HepG2 (cell line): ENCODE measurements around the gene GTF2H1. TPM values are rescaled to one million over a fixed set of nuclear protein-coding genes. Genes with fewer than 3 reads are reported as not detected.

Experiments
- CCAR2 ChIP-seq: fragments of 200-400 bp; formaldehyde crosslinking; optimal IDR thresholded peaks from 2 replicates; pipeline ENCODE3; 2018; ENCODE audit warnings: low read depth, mild to moderate bottlenecking, low read length, moderate library complexity
- LCORL ChIP-seq, 2 experiments: fragments of 450-650 bp in 1 of 2; sonication (generic) in 1 of 2; formaldehyde crosslinking in 1 of 2; IDR thresholded peaks; 2 replicates each; pipeline versions ENCODE4 v1.5.0 to v1.6.1; 2017 to 2020; ENCODE audit warnings: antibody characterized with exemption in 1 of 2, missing genetic modification reagents in 1 of 2
- MED8 ChIP-seq: sonication (generic); formaldehyde crosslinking; IDR thresholded peaks from 2 replicates; pipeline ENCODE4 v1.8.1; 2023; ENCODE audit warnings: mild to moderate bottlenecking, missing genetic modification reagents; ENCODE audit not compliant: insufficient replicate concordance
- MIXL1 ChIP-seq: IDR thresholded peaks from 2 replicates; pipeline ENCODE4 v1.6.1; 2016
- NCOA5 ChIP-seq: sonication (generic); formaldehyde crosslinking; IDR thresholded peaks from 2 replicates; pipeline ENCODE4 v1.4.0; 2020; ENCODE audit warnings: missing genetic modification reagents
- PPARG ChIP-seq: conservative IDR thresholded peaks from 2 replicates; pipeline ENCODE4 v1.6.1; 2016; ENCODE audit warnings: missing biosample characterization, missing genetic modification reagents
- RBM39 ChIP-seq: fragments of 200-400 bp; formaldehyde crosslinking; IDR thresholded peaks from one replicate; pipeline ENCODE4 v1.6.1; 2018; ENCODE audit warnings: antibody characterized with exemption, mild to moderate bottlenecking, low read depth, low read length; ENCODE audit not compliant: poor library complexity, severe bottlenecking
- STAT5B ChIP-seq: sonication (generic); formaldehyde crosslinking; IDR thresholded peaks from 2 replicates; pipeline ENCODE4 v1.4.0; 2020; ENCODE audit warnings: missing genetic modification reagents
- SUZ12 ChIP-seq: fragments of 150-350 bp; IDR thresholded peaks from 2 replicates; pipeline ENCODE4 v1.6.1; 2014; ENCODE audit warnings: low read depth, low read length
- ZNF580 ChIP-seq: IDR thresholded peaks from 2 replicates; pipeline ENCODE4 v1.6.1; 2016; ENCODE audit warnings: low read depth, borderline replicate concordance
- ZNF878 ChIP-seq: sonication (generic); formaldehyde crosslinking; IDR thresholded peaks from 2 replicates; pipeline ENCODE4 v1.8.1; 2023; ENCODE audit warnings: mild to moderate bottlenecking, missing genetic modification reagents, moderate library complexity
- polyA plus RNA-seq, 8 experiments: library from polyadenylated mRNA; depleted of rRNA in 3 of 8; stranded (reverse) in 7 of 8; unstranded in 1 of 8; fragments of >200 nt; fragmentation: Illumina TruSeq in 4 of 8; extraction: Trizol in 4 of 8; gene quantifications; 2 replicates each; pipeline versions ENCODE4 v1.2.1 to v1.2.3, GENCODE V29; 2011 to 2016; ENCODE audit warnings: low read depth in 4 of 8, missing spikeins in 1 of 8, mixed read lengths in 1 of 8; ENCODE audit not compliant: insufficient read depth in 1 of 8
- total RNA-seq, 5 experiments: library from RNA; depleted of rRNA; stranded (reverse); fragments of >200 nt; fragmentation: Illumina TruSeq; extraction: Trizol; gene quantifications; 2 replicates each; pipeline ENCODE4 v1.2.3, GENCODE V29; 2016; ENCODE audit warnings: low read depth in 1 of 5
- TF ChIP-seq, protein P1 (sequence below): sonication (generic); formaldehyde crosslinking; IDR thresholded peaks from 2 replicates; pipeline ENCODE4 v1.4.0; 2020; ENCODE audit warnings: mild to moderate bottlenecking, missing genetic modification reagents
- TF ChIP-seq, protein P2 (sequence below): sonication (generic); formaldehyde crosslinking; IDR thresholded peaks from 2 replicates; pipeline ENCODE4 v1.4.0; 2020; ENCODE audit warnings: missing genetic modification reagents

GTF2H1 gene
- total and polyA plus RNA-seq, 2 of the 13 experiments (the other 11 are each of a cell fraction or from before 2014, with no cell fraction given) = 15.7 to 51.4 TPM

DNA sequence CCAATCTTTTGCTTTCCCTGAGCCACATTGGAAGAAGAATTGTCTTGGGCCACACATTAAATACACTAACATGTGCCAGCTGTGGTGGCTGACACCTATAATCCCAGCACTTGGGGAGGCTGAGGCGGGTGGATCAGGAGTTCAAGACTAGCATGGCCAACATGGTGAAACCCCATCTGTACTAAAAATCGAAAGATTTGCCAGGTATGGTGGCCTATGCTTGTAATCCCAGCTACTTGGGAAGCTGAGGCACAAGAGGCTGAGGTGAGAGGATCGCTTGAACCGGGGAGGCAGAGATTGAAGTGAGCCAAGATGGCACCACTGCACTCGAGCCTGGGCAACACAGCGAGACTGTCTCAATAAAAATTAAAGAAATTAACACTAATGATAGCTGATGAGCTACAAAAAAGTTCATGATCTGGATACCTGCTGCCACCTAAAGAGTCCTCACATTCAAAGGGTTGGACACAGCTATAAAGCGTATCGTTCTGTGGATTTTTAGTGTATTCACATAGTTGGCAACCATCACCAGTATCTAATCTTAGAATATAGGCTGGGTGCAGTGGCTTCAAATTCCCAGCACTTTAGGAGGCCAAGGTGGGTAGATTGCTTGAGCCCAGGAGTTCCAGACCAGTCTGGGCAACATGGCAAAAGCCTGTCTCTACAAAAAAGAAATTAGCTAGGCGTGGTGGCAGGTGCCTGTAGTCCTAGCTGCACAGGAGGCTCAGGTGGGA is 86.4 kb downstream of the GTF2H1 start (continued):
- TF ChIP-seq ZNF878 (peak; percentile 33; the same call in 1 of the 2 replicates), SUZ12 (no peak), STAT5B (no peak), MIXL1 (peak; percentile 44; the same call in 1 of the 2 replicates), RBM39 (no peak), MED8 (CRISPR knock-in tag) (no peak), ZNF580 (CRISPR knock-in tag) (no peak), NCOA5 (CRISPR knock-in tag) (peak; percentile 84; the same call in 1 of the 2 replicates), CCAR2 (no peak), PPARG (CRISPR knock-in tag) (no peak), LCORL (IDR thresholded peaks at IDR 0.05) (no peak), LCORL (CRISPR knock-in tag; IDR thresholded peaks at IDR 0.05) (no peak)
- TF ChIP-seq, protein P1, sequence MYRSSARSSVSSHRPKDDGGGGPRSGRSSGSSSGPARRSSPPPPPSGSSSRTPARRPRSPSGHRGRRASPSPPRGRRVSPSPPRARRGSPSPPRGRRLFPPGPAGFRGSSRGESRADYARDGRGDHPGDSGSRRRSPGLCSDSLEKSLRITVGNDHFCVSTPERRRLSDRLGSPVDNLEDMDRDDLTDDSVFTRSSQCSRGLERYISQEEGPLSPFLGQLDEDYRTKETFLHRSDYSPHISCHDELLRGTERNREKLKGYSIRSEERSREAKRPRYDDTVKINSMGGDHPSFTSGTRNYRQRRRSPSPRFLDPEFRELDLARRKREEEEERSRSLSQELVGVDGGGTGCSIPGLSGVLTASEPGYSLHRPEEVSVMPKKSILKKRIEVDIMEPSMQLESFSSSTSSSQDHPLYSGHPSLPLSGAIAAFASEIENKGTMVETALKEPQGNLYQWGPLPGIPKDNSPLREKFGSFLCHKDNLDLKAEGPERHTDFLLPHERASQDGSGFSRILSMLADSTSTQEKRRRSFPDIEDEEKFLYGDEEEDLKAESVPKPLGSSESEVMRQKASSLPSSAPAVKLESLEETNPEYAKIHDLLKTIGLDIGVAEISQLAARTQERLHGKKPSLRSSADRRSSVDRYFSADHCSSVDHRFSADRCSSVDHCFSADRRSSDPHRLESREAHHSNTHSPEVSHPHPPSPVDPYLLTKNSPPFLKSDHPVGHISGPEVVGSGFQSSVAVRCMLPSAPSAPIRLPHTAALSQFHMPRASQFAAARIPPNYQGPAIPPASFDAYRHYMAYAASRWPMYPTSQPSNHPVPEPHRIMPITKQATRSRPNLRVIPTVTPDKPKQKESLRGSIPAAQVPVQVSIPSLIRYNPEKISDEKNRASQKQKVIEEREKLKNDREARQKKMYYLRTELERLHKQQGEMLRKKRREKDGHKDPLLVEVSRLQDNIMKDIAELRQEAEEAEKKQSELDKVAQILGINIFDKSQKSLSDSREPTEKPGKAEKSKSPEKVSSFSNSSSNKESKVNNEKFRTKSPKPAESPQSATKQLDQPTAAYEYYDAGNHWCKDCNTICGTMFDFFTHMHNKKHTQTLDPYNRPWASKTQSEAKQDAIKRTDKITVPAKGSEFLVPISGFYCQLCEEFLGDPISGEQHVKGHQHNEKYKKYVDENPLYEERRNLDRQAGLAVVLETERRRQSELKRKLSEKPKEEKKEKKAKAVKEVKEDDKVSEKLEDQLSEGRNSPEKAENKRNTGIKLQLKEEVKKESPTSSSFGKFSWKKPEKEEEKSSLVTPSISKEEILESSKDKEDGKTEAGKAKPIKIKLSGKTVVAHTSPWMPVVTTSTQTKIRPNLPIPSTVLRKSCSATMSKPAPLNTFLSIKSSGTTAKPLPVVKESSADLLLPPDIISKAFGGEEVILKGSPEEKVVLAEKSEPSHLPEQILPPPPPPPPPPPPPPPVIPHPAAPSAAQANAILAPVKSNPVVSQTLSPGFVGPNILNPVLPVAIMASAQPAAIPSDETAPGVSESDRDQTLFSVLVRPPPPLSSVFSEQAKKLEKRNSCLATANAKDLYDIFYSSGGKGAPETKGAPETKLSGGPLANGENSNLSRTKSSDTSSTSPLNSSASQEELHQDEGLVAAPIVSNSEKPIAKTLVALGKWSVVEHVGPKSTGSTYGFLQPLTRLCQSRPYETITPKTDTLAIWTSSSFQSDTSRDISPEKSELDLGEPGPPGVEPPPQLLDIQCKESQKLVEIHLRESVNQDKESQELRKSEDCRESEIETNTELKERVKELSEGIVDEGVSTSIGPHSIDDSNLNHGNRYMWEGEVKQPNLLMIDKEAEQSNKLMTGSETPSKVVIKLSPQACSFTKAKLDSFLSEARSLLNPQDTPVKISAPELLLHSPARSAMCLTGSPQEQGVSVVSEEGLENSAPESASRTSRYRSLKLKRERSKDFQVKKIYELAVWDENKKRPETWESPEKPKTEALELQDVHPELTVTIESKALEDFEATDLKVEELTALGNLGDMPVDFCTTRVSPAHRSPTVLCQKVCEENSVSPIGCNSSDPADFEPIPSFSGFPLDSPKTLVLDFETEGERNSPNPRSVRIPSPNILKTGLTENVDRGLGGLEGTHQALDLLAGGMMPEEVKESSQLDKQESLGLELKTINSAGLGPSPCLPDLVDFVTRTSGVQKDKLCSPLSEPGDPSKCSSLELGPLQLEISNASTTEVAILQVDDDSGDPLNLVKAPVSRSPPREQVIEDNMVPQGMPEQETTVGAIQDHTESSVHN (CRISPR knock-in tag) = peak; percentile 46; the same call in 1 of the 2 replicates
- TF ChIP-seq, protein P2, sequence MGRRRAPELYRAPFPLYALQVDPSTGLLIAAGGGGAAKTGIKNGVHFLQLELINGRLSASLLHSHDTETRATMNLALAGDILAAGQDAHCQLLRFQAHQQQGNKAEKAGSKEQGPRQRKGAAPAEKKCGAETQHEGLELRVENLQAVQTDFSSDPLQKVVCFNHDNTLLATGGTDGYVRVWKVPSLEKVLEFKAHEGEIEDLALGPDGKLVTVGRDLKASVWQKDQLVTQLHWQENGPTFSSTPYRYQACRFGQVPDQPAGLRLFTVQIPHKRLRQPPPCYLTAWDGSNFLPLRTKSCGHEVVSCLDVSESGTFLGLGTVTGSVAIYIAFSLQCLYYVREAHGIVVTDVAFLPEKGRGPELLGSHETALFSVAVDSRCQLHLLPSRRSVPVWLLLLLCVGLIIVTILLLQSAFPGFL (CRISPR knock-in tag) = no peak
